ENCODE data around the gene PRR7. TPM values are rescaled to one million over a fixed set of nuclear protein-coding genes. Genes with fewer than 3 reads are reported as not detected.

Gene PRR7
- total RNA-seq, 4 donors from 2014 or later, result 1.6 to 2.7 (median 2.2) TPM; not detected in 1

DNA sequence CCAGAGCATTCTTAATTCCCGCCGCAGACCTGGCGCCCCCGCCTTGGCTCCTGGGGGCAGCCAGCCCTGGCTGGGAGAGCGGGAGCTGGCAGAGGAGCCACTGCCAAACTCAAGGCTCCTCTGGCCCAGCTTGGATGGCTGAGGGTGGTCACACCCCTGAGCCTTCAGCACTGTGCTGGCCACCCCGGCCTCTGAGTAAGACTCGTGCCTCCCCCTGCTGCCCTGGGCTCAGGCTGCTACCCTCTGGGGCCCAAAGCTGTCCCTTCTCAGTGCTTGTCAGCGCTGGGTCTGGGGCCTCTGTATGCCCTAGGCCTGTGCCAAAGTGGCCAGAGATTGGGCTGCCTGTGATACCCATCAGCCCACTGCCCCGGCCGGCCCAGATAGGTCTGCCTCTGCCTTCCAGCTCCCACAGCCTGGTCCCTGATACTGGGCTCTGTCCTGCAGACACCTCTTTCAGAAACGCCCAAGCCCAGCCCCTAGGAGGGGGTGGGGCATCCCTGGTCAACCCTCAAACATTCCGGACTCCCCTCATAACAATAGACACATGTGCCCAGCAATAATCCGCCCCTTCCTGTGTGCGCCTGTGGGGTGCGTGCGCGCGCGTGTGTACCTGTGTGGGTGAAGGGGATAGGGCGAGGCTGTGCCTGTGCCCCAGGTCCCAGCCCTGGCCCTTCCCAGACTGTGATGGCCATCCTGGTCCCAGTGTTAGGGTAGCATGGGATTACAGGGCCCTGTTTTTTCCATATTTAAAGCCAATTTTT is 4.4 kb upstream of the PRR7 start:
- Histone ChIP-seq H3K27me3 (peaks cover 14% of the 10 kb centered on the region), H3K36me3 (peaks cover 0 to 46% of the 10 kb centered on the region in 2 donors), H3K4me3 (no peak overlapping the region), H3K9me3 (no peaks in the 10 kb centered on the region), H3K4me1 (peaks cover 0 to 16% (median 10%) of the 10 kb centered on the region in 3 donors), H3K27ac (no peak overlapping the region)
- TF ChIP-seq EP300 (IDR thresholded peaks at IDR 0.05) (no peak), POLR2AphosphoS5 (IDR thresholded peaks at IDR 0.05) (no peak), POLR2A (IDR thresholded peaks at IDR 0.05) (no peak)
- TF ChIP-seq, protein P1, sequence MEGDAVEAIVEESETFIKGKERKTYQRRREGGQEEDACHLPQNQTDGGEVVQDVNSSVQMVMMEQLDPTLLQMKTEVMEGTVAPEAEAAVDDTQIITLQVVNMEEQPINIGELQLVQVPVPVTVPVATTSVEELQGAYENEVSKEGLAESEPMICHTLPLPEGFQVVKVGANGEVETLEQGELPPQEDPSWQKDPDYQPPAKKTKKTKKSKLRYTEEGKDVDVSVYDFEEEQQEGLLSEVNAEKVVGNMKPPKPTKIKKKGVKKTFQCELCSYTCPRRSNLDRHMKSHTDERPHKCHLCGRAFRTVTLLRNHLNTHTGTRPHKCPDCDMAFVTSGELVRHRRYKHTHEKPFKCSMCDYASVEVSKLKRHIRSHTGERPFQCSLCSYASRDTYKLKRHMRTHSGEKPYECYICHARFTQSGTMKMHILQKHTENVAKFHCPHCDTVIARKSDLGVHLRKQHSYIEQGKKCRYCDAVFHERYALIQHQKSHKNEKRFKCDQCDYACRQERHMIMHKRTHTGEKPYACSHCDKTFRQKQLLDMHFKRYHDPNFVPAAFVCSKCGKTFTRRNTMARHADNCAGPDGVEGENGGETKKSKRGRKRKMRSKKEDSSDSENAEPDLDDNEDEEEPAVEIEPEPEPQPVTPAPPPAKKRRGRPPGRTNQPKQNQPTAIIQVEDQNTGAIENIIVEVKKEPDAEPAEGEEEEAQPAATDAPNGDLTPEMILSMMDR (IDR thresholded peaks at IDR 0.05), result no peak
- 87 to 100% methylated on average over 1 to 7 of the region's 20 CpGs for WGBS, 2 donors (ENCODE audit: low coverage in 1 of 2)
- no peak for ATAC-seq

DNA sequence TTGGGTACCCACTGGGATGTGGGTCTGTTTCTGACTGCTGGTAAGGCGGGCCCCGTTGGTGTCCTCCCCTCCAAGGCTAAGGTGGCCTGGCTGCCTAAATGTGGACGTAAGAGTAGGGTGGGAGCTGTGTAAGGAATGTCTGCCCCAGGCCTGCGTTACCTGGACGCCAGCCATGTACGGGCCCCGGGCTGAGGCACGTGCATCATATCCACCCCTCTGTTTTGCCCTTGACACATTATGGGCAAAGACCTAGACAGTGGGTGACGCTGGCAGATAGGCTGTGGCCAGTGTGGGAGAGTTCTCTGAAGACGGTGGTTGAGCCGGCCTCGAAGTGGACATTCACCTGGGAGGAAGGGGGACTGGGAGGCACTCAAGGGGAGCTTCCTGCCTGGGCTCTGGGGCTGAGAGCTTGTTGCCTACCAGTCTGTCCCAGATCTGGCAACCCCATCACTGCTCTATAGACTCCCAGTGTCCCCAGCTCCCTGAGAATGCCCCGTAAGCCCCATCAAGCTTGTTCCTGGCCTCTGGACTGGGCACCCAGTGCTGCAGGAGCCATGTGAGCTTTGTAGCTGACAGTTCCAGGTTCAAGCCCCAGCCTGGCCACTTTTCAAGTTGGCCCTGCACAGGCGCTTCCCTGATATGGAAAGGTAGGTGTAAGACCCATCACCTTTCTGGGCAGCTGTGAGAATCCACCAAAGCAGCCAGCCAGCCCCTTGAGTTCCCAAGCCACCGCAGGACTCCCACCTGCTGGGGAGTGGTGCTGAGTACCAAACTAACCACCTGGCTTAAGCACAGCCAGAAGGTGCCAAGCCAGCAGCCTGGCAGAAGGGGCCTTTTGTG is 3.2 kb upstream of the PRR7 start:
- H3K9me3 ChIP-seq, result no peaks in the 10 kb centered on the region
- H3K27me3 ChIP-seq, result peaks cover 25% of the 10 kb centered on the region
- peaks cover 0 to 35% of the 10 kb centered on the region in 2 donors for H3K36me3 ChIP-seq
- H3K27ac ChIP-seq, result no peak overlapping the region
- no peak for ATAC-seq
- 27% methylated on average over 3 of the region's 15 CpGs; no CpG with 5 or more reads in 1 of the 2 donors for WGBS, 2 donors (ENCODE audit: low coverage in 1 of 2)
- H3K4me1 ChIP-seq, result peaks cover 0 to 26% (median 18%) of the 10 kb centered on the region in 3 donors
- TF ChIP-seq, protein P1 (IDR thresholded peaks at IDR 0.05), result no peak
- TF ChIP-seq POLR2A (IDR thresholded peaks at IDR 0.05) (no peak), EP300 (IDR thresholded peaks at IDR 0.05) (no peak), POLR2AphosphoS5 (IDR thresholded peaks at IDR 0.05) (no peak)
- no peak overlapping the region for H3K4me3 ChIP-seq

DNA sequence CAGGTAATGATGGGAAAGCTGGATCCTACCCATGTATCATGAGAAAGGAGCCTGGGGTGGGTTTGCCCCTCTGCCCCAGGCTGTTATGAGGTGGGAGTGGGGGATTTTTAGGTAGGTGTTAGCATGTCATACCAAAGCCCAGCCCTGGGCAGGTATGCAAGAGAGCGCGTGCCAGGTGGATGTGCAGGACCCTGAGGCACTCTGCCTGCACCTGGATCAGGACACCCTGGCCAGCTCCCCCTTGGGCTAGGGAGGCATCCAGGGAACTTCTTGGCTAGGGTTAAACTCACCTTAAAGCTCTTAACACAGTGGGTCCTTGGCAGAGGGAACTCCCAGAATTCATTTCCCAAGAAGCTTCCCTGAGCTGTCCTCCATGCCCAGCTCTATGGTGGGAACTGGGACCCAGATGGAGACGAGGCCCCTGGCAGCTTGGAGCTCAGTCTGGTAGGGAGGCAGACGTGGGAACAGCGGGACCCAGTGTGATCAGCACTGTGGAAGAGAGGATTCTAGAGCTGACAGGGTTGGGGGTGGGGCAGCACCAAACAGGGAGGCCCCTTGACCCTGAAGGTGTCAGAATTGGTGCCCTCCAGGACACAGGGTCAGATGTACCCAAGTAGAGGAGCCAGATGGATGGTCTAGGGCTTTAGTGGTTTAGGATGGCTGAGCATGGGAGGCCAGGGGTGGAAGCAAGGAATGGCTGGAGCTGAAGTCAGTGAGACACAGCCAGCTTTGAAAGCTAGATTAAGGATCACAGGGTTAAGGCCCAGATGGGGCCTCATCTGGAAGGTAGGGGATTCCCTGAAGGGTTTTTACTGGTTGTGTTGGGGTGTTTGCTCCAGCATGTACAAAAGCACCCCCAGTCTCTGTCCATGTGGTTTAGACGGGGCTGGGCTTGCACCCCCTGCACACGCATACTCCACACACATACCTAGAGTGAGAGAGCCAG is 2.2 kb upstream of the PRR7 start:
- H3K27me3 ChIP-seq, result peaks cover 35% of the 10 kb centered on the region
- no CpG with 5 or more reads among the region's 7 CpGs for WGBS, 2 donors (ENCODE audit: low coverage in 1 of 2)
- peaks cover 0 to 26% (median 18%) of the 10 kb centered on the region in 3 donors for H3K4me1 ChIP-seq
- no peak for ATAC-seq
- H3K4me3 ChIP-seq, result no peak overlapping the region
- peaks cover 0 to 29% of the 10 kb centered on the region in 2 donors for H3K36me3 ChIP-seq
- H3K9me3 ChIP-seq, result no peaks in the 10 kb centered on the region
- no peak overlapping the region for H3K27ac ChIP-seq
- no peak for TF ChIP-seq EP300 (IDR thresholded peaks at IDR 0.05)
- TF ChIP-seq, protein P1 (IDR thresholded peaks at IDR 0.05), result no peak
- TF ChIP-seq POLR2AphosphoS5 (IDR thresholded peaks at IDR 0.05), result no peak
- TF ChIP-seq POLR2A (IDR thresholded peaks at IDR 0.05), result no peak

DNA sequence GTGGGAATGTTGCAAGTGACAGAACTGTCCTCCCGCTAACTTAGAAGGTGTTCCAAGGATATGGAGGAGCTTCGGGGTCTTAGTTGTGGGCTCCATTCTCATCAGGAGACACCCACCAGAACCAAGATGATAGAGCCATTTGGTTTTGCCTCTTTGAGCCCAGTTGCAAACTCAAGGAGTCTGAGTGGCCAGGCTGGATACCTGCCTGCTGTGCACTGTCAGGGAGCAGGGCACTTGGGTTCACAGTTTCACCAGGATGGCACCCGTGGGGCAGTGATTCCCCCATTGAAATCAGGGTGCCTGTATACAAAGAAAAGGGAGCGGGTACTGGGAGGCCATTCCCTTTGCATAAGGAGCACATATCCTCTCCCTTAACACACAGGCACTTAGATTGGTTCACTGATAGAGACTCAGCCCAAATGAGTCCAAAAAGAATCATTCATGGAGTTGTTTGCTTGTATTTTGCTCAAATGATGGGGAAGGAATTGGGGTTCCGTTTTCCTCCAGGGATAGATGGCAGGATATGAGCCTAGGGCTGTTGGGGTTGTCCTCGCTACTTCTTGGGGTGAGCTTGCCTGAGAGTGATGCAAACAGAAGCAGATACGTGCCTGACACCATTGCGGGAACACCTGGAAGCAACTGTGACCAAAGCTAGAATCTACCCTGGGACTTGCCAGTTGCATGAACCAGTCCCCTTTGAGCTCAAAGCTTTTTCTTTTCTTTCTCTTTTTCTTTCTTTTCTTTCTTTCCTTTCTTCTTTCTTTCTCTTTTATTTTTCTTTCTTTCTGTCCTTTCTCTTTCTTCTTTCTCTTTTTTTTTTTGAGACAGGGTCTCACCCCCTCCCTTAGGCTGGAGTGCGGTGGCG is 1.3 kb upstream of the PRR7 start:
- no peak for TF ChIP-seq EP300 (IDR thresholded peaks at IDR 0.05)
- no peak for TF ChIP-seq POLR2A (IDR thresholded peaks at IDR 0.05)
- no peak for ATAC-seq
- Histone ChIP-seq H3K36me3 (peaks cover 0 to 22% of the 10 kb centered on the region in 2 donors), H3K27me3 (peaks cover 44% of the 10 kb centered on the region), H3K4me1 (peaks cover 0 to 26% (median 18%) of the 10 kb centered on the region in 3 donors), H3K27ac (no peak overlapping the region), H3K4me3 (no peak overlapping the region), H3K9me3 (no peaks in the 10 kb centered on the region)
- 31 to 39% methylated on average over 3 to 7 of the region's 10 CpGs for WGBS, 2 donors (ENCODE audit: low coverage in 1 of 2)
